OCI-M1 (cell line): Measurements from ENCODE around the gene SIM2.

ENCODE experiments used
- DNase-seq: peaks from one replicate; lab custom pipeline; 2025; lab: John Stamatoyannopoulos, UW

The SIM2 gene

DNA sequence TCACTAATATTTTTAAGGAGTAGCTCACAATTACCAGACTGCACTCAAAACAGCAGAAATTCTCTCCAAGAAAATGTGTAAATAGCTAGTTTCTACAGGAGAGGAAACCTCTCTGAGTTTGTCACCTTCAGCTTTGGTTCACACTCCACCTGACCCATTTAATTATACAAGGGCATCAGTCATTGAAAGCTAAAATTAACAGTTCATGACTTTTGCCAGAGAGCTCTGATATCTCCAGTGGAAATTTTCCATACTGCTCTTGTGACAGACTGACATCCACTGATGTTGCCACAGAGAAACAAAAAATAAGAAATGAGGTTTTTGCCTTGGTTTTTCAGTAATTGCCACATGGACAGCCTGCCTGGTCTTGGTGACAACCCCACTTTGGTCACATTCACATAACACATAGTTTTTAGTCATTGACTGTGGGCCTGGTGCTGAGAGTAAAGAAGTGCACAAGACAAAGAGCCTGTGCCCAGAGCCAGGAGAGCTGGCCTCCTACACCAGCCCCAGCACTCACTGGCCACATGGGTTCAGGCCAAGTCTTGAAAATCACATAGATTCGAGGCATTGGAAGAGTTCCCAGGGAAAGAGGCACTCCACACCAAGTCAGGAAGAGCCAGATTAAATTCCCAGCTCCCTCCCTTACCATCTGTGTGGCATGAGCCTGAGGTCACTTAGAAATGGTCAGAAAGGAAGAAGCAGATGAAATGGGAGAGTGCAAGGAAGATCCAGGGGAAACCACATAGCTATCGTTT lies 13.8 kb upstream of the SIM2 start:
- no peak for DNase-seq

DNA sequence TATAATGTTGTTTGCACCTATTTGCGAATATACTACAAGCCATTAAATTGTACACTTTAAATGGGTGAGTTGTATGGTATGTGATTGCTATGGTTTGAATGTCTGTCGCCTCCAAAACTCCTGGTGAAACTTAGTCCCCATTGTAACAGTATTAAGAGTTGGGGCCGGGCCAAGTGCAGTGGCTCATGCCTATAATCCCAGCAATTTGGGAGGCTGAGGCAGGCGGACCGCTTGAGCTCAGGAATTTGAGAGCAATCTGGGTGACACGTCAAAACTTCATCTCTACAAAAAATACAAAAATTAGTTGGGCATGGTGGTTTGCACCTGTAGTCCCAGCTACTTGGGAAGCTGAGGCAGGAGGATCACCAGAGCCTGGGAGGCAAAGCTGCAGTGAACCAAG lies 12.0 kb upstream of the SIM2 start:
- no peak for DNase-seq

- no peak for DNase-seq
These were observed 10.6 kb upstream of the SIM2 start for GRCh38 chr21:36688324-36688723.

DNA sequence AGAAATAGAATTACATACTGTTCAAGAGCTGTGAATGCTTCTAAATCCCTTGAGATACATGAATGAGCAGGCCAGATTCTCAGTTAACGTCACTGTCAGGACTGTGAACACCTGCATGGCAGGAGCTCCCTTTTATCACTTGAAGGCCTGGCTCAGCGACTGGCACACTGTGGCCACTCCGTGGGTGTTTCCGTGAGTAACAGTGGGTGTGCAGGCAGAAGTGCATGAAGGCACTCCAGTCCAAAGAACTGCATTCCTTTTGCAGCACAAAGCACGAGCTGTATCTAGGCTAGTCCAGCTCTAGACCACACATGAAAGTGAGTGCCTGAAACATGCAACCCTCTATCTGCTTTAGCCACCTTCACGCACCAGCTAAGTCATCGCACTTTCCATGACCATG lies 9.6 kb upstream of the SIM2 start:
- no peak for DNase-seq

DNA sequence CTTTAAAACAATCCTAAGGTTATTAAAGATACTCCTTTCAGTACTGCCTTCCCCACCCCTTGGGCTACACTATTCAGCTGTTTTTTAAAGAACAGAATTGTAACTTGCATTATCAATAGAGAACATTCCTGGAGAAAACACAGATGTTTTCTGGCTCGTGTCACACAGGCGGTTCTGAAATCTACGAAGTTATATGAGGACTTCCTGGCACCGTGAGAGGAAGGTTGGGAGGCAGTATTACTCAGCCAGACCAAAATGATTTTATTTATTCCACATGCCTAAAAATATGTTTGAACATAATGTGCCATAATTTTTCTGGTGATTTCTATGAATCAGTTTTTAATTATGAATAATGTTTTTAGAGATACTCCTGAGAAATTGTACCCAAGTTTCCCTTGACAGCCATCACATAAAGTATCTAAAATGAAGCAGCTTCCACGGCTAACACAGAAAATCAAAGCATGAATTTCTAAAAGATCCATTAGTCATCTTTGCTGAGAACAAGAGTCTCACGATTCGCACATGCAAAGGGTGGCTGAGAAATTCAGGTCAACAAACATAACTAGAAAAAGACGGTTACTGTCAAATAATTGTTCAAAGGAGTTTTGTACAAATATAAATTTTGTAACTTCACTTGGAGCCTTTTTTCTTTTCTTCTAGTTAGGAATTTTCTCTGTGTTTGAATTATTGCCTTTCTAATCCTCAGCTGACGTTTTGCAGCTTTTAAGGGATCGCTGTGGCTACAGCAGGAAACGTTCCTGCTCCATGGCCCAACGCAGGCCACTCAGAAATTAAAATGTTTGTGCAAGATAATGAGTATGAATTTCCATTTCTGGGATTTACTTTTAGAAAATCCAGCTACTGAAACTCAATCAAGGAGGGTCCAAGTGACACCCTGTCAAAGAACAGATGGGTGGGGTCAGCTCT lies 8.0 kb upstream of the SIM2 start:
- DNase-seq, result no peak

DNA sequence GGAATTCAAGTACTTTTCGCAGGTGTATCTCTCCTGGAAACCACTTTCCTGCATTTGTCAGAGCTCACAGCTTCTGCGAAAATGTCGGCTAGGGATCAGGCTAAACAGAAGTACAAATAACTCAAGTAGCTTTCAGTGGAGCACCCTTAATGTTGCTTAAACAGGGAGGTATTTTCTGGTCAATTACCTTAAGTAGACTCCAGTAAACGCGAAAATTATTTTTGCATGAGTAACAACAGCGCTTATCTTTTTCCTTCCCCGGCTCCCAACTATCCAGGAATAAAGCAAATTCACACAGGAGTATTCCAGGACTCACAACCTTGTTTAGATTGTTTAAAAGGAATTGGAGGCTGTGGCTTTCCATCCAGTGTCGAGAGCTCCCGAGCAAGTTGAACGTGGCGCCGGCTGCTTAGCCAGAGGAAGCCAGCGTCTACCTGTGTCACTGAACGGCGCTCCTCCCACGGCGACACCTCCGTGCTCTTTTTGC lies 7.3 kb upstream of the SIM2 start:
- no peak for DNase-seq

DNA sequence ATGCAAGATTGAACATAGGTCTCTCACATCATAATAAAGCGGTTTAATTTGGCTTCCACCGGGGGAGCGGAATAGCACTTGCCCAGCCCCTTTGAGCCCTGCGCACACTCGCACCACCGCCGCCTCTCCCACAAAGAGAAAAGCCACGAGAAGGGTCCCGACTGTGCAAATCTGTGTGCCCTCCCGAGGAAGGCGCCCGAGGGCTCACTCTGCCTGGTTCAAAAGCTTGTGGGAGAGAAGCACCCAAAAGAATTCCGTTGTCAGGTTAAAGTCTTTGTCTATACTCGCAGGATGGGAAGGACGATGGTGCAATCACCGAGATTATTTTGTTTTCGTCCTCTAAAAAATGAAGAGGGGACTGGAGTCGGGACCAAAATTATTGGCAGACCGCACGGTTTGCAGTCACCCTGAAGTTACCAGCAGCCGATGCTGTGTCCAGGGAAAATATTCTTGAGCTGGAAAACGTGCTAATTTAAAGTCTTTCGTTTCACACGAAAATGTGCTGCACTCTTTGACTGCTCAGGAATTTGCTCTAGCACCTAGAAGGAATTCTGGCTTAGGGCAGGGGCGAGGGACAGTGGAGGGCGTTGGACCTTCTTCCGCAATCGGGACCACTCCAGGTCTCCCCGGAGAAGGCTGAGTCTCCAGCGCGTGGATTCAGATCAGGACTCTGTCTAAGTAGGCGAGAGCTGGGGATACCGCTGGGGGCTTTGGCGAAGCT lies 6.6 kb upstream of the SIM2 start:
- no peak for DNase-seq

- DNase-seq, result no peak
These were observed 6.0 kb upstream of the SIM2 start for GRCh38 chr21:36692835-36693488.

DNA sequence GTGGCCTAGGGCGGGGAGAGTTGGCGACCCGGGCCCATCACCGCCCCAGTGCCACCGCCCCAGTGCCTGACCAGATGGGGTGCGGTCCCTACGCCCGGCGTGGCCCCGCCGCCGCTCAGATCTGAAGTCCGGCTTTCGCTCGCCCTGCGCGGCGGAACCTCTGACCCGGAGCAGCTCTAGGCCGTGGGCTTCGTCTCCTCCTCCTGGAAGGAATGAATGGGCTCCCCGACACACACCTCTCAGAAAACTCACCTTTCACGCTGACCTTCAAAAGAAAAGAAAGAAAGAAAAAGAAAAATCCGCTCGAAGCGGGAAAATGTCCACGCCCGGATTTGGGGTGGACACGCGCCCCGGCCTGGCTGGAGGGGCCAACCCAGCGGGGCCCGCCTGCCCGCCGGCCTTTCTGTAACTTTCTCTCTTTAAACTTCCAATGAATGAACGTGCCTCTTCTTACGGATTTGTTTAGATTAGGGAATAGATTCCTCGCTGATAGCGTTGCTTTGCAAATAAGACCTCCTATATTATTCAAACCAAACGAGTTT lies 5.4 kb upstream of the SIM2 start:
- DNase-seq, result no peak

GRCh38 chr21:36694031-36694515 lies 4.8 kb upstream of the SIM2 start:
- DNase-seq, result no peak

DNA sequence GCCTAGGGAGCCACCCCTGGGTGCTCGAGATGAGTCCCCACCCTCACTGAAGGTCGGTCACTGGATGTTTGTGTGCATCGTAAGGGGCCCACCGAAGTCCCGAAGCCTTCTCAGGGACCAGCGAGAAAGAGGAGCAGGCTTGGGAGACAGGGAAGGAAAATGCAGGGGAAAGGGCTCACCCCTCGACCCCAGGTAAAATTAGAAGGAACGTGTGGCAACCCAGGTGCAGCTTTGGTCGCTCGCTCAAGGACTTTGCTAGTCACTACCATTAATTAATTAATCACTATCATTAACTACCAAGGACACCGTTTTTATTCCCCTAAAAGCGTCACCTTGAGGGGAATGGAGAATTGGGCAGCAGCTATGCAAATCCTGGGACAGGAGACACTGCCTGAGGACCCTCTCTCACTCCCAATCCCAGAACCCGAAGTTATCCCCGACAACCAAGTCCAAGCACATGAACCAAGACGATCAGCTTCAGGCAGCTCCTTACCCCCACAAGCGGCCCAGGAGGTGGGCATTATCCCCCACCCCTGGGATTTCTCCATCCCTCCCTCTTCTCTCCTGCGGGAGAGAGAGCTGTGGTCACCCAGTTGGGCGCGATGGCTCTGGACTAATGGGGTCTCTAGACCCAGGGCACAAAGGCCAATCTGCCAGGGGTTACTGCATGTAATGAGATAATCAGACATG lies 4.2 kb upstream of the SIM2 start:
- DNase-seq, result no peak

DNA sequence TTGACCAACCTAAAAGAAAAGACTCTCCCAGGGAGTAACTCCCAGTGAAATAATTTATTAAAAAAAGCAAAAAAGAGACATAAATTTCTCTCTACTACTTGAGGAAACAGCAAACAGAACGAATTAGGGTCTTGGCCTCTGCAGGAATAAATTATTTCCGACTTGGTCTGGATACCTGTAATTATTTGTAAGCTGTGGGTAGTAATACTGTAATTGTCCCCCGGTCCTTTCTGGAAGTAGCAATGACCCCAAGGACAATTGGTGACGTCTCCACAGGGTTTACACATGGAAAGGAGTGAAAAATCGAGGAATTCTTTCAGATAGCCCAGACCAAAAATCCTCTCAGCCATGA lies 3.7 kb upstream of the SIM2 start:
- DNase-seq, result no peak

DNA sequence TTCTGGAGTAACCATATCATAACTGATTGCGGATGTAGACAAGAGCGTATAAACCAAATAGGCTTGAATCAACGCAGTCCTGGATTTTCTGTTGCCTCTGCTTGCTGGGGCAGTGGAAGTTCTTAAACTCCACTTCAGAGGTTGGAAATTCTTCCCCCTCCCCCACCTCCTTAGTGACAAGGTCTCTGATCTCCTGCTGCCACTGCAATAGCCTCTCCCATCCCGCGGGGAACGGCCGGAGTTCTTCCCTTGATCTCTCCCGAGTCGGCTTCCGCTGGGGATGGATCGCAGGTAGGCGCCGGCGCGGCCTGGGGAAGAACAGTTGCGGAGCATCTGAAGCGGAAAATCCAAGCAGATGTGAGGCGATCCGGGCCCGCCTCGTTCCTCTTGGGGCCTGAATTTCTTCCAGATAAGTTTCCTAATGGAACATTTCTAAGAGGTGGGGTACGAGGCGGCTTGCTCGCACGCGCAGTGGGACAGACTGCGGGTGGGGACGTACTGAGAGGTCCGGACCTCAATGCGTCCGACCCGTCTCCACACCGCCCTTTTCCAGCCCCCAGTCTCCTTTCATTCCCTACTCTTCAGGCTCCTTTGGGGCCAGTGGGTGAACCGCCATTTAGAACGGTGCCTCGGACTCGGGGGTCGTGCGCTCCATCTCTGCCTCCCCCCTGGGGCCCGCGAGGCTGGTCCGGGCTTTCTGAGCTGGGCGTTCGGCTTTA lies 3.1 kb upstream of the SIM2 start:
- DNase-seq, result no peak

- DNase-seq, result no peak
These were observed 2.4 kb upstream of the SIM2 start for GRCh38 chr21:36696390-36697059.

GRCh38 chr21:36697060-36697850 lies 1.7 kb upstream of the SIM2 start:
- no peak for DNase-seq

DNA sequence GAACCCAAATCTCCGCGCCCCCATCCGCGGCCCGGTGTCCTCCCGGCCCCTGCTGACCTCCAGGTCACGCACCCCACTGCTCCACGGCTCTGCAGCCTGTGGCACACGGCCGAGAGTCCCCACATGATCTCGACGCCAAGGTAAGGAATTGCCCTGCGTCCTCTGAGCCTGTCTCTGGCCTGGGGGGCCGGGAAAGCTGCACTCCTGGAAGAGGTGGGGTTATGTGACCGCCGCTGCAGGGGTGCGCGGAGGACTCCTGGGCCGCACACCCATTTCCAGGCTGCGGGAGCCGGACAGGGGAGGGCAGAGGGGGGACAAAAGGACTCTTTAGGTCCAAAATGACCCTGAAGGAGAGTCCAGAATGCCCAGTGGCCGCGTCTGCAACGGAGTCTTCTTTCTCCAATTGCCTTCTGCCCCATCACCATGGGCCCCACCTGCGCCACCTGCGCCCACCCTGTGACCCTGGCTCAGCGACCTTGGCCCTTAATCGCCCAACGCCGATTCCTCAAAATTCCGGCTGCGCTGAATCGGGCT lies 997 bp upstream of the SIM2 start:
- DNase-seq, result no peak

DNA sequence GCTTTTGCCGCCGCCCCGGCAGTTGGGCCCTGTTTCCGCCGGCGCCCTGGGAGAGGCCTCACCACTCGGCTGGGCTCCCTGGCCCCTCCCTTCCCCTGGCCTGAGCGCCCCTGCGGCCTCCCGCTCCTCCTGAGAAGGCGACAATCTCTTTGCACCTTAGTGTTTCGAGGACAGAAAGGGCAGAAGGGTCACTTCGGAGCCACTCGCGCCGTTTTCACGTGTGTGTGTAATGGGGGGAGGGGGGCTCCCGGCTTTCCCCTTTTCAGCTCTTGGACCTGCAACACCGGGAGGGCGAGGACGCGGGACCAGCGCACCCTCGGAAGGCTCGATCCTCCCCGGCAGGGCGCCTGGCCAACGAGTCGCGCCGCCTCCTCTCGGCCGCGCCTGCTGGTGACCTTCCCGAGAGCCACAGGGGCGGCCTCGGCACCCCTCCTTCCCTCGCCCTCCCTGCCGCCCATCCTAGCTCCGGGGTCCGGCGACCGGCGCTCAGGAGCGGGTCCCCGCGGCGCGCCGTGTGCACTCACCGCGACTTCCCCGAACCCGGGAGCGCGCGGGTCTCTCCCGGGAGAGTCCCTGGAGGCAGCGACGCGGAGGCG lies 432 bp upstream of the SIM2 start:
- no peak for DNase-seq
